ENCODE data around the gene LCMT1. TPM values are rescaled to one million over a fixed set of nuclear protein-coding genes. Genes with fewer than 3 reads are reported as not detected.

LCMT1 gene
- total and polyA plus RNA-seq, 9 of the 15 experiments (the other 6 are each of a cell fraction or from before 2014, with no cell fraction given): 20.0 to 42.8 (median 32.3) TPM

- TF ChIP-seq MBD1 (CRISPR knock-in tag; IDR thresholded peaks at IDR 0.05) (no peak), RBM15 (IDR thresholded peaks at IDR 0.05; ENCODE audit: insufficient read depth, low read length) (no peak), THRAP3 (IDR thresholded peaks at IDR 0.05; ENCODE audit: borderline replicate concordance) (no peak), ZNF79 (CRISPR knock-in tag; IDR thresholded peaks at IDR 0.05; ENCODE audit: low read depth) (no peak), ATF7 (IDR thresholded peaks at IDR 0.05) (no peak), CBX5 (IDR thresholded peaks at IDR 0.05; ENCODE audit: borderline replicate concordance, low read depth) (no peak), KLF6 (CRISPR knock-in tag; IDR thresholded peaks at IDR 0.05; ENCODE audit: borderline replicate concordance) (no peak)
Measured at GRCh38 chr16:25157271-25157875, 45.8 kb downstream of the LCMT1 start (continued).

- in situ Hi-C loops (cut with MboI): no loop called here
- CTCF ChIA-PET (ENCODE audit: low intra/inter-chr PET ratio): no interaction called here
- POLR2A ChIA-PET: interaction anchor here (0.8 kb wide), 1 partner anchor 9 kb away, joined by 3 read pairs; no protein-coding TSS in a partner anchor
- Histone ChIP-seq H3K9me1 (ENCODE audit: control insufficient read depth, insufficient read depth, low read length) (no peaks in the 10 kb centered on the region), H4K20me1 (replicated peaks; ENCODE audit: control insufficient read depth, insufficient read depth, low read length) (no peaks in the 10 kb centered on the region), H2AFZ (ENCODE audit: low read depth, low read length) (no peak overlapping the region), H3K9ac (ENCODE audit: insufficient read depth in 1 of 2, low read depth in 2 of 2, low read length in 2 of 2) (no peak overlapping the region), H3K4me3 (no peak overlapping the region), H3K36me3 (ENCODE audit: control insufficient read depth, insufficient read depth, low read length) (peaks cover 15% of the 10 kb centered on the region; the same call in 2 of the 3 replicates), H3K4me1 (replicated peaks in 1 of 2; ENCODE audit: control insufficient read depth in 2 of 2, insufficient read depth in 2 of 2, low read length in 2 of 2) (no peaks in the 10 kb centered on the region), H3K4me2 (ENCODE audit: insufficient read depth, low read length) (no peak overlapping the region), H3K9me3 (replicated peaks; ENCODE audit: control insufficient read depth, insufficient read depth, low read depth, low read length) (no peaks in the 10 kb centered on the region; the same call in 1 of the 2 replicates), H3K79me2 (ENCODE audit: control insufficient read depth, insufficient read depth, low read length) (no peaks in the 10 kb centered on the region), H3K27me3 (ENCODE audit: control insufficient read depth in 2 of 2, insufficient read depth in 2 of 2, low read length in 2 of 2) (no peaks in the 10 kb centered on the region), H3K27ac (ENCODE audit: extremely low read depth, low read depth, low read length) (no peak overlapping the region)
- TF ChIP-seq NCOA6 (IDR thresholded peaks at IDR 0.05) (no peak), GATAD2B (IDR thresholded peaks at IDR 0.05; ENCODE audit: borderline replicate concordance) (no peak), RBM17 (IDR thresholded peaks at IDR 0.05; ENCODE audit: borderline replicate concordance, low read depth, low read length) (no peak)
- no TSS peak for BruUV-seq (replicated peaks)
- WGBS (ENCODE audit: insufficient coverage, low coverage, missing lambda C conversion rate): 69% methylated on average over 5 of the region's 5 CpGs
- ATAC-seq (no peak), FAIRE-seq (no peak), DNase-seq (ENCODE audit: extremely low read depth in 1 of 4, low spot score in 3 of 4) (no peak)
- intact Hi-C loops (cut with micrococcal nuclease): no loop called here
Measured at GRCh38 chr16:25158401-25158800, 46.9 kb downstream of the LCMT1 start.

Data from K562 (cell line).